GM23248 (cell line): ENCODE data around the gene CTAGE6.
"Not testable (repeated sequence)": the region's sequence is repeated elsewhere in the genome, so short reads cannot be mapped to it uniquely, and the experiment has no call there.

Experiments used
- EZH2 ChIP-seq: fragments of 200-600 bp; sonication (generic); IDR thresholded peaks from 2 replicates; pipeline ENCODE4 v1.6.1; 2018; ENCODE audit warnings: antibody characterized with exemption, mild to moderate bottlenecking; ENCODE audit not compliant: insufficient read depth, poor library complexity, severe bottlenecking
- EZH2phosphoT487 ChIP-seq: fragments of 200-600 bp; sonication (generic); IDR thresholded peaks from 2 replicates; pipeline ENCODE4 v1.6.1; 2018; ENCODE audit warnings: antibody characterized with exemption, moderate library complexity, mild to moderate bottlenecking, low read depth; ENCODE audit not compliant: insufficient read depth

GRCh38 chr7:143726143-143726542 is 31.4 kb downstream of the CTAGE6 start:
- TF ChIP-seq EZH2phosphoT487, EZH2: not testable (repeated sequence)
